Activated CD8-positive, alpha-beta memory T cell treated with anti-CD3 and anti-CD28 coated beads, Interleukin-2, amount 10 ng/mL, durations not matched to agents 7 days and 5 days (primary cell): ENCODE data around the gene DSCAM. TPM values are rescaled to one million over a fixed set of nuclear protein-coding genes. Genes with fewer than 3 reads are reported as not detected.

Source experiments
- ATAC-seq: fragments of 150-1000 bp; cut with Tn5 transposase; one replicate; pipeline ENCODE4 v1.10.0; 2021; ENCODE audit warnings: moderate library complexity
- CTCF ChIA-PET: fragments of 350-600 bp; sonication (Branson Sonifier 250); formaldehyde crosslinking; loops from one replicate; lab custom pipeline; 2021; ENCODE audit warnings: antibody characterized with exemption; lab: Charles Lee
- DNase-seq: peaks from one replicate; pipeline ENCODE4 v3.0.0-alpha.2; 2020
- H3K27ac Mint-ChIP-seq: one replicate; pipeline ENCODE4 v1.8.0; 2021; ENCODE audit warnings: mild to moderate bottlenecking, mixed read lengths
- H3K27me3 Mint-ChIP-seq: one replicate; pipeline ENCODE4 v1.8.0; 2021; ENCODE audit warnings: mixed read lengths
- H3K36me3 Mint-ChIP-seq: one replicate; pipeline ENCODE4 v1.8.0; 2021; ENCODE audit warnings: mild to moderate bottlenecking, mixed read lengths
- H3K4me1 Mint-ChIP-seq: one replicate; pipeline ENCODE4 v1.8.0; 2021; ENCODE audit warnings: mixed read lengths
- H3K4me3 Mint-ChIP-seq: one replicate; pipeline ENCODE4 v1.8.0; 2021; ENCODE audit warnings: mild to moderate bottlenecking, moderate library complexity, mixed read lengths
- H3K9me3 Mint-ChIP-seq: one replicate; pipeline ENCODE4 v1.8.0; 2022; ENCODE audit warnings: low read depth, mixed read lengths
- total RNA-seq, 2 experiments: library from RNA; stranded (reverse); gene quantifications; one replicate each; pipeline ENCODE4 v1.2.3, GENCODE V29; 2021

DSCAM gene
- total RNA-seq, 2 experiments from 2014 or later: not detected

GRCh38 chr21:40829308-40829707, 17.6 kb downstream of the DSCAM start:
- DNase-seq: no peak
- Mint-ChIP-seq H3K4me3 (no peak overlapping the region), H3K9me3 (peaks cover 6% of the 10 kb centered on the region), H3K4me1 (no peaks in the 10 kb centered on the region), H3K27me3 (no peaks in the 10 kb centered on the region), H3K36me3 (no peaks in the 10 kb centered on the region), H3K27ac (no peak overlapping the region)
- no peak for ATAC-seq
- CTCF ChIA-PET: no interaction called here

GRCh38 chr21:40827509-40827908, 19.4 kb downstream of the DSCAM start:
- DNase-seq (no peak), ATAC-seq (no peak)
- Mint-ChIP-seq H3K9me3 (peaks cover 6% of the 10 kb centered on the region), H3K4me1 (no peaks in the 10 kb centered on the region), H3K4me3 (no peak overlapping the region), H3K27ac (no peak overlapping the region), H3K27me3 (no peaks in the 10 kb centered on the region), H3K36me3 (no peaks in the 10 kb centered on the region)
- CTCF ChIA-PET: no interaction called here

GRCh38 chr21:40819071-40819900, 27.7 kb downstream of the DSCAM start:
- Mint-ChIP-seq H3K4me1 (no peaks in the 10 kb centered on the region), H3K9me3 (peaks cover 6% of the 10 kb centered on the region), H3K4me3 (no peak overlapping the region), H3K36me3 (no peaks in the 10 kb centered on the region), H3K27ac (no peak overlapping the region), H3K27me3 (no peaks in the 10 kb centered on the region)
- CTCF ChIA-PET: no interaction called here
- ATAC-seq (no peak), DNase-seq (no peak)

GRCh38 chr21:40813918-40814317, 33.0 kb downstream of the DSCAM start:
- ATAC-seq (no peak), DNase-seq (no peak)
- H3K36me3 Mint-ChIP-seq: no peaks in the 10 kb centered on the region
- peaks cover 4% of the 10 kb centered on the region for H3K9me3 Mint-ChIP-seq
- no peaks in the 10 kb centered on the region for H3K27me3 Mint-ChIP-seq
- no peak overlapping the region for H3K4me3 Mint-ChIP-seq
- no peaks in the 10 kb centered on the region for H3K4me1 Mint-ChIP-seq
- CTCF ChIA-PET: no interaction called here
- H3K27ac Mint-ChIP-seq: no peak overlapping the region

- Mint-ChIP-seq H3K4me3 (no peak overlapping the region), H3K27me3 (no peaks in the 10 kb centered on the region), H3K4me1 (no peaks in the 10 kb centered on the region), H3K9me3 (peaks cover 4% of the 10 kb centered on the region), H3K27ac (no peak overlapping the region), H3K36me3 (no peaks in the 10 kb centered on the region)
- no peak for DNase-seq
- CTCF ChIA-PET: no interaction called here
- no peak for ATAC-seq
These were observed 37.2 kb downstream of the DSCAM start for GRCh38 chr21:40809673-40810197.

GRCh38 chr21:40803101-40803500, 43.9 kb downstream of the DSCAM start:
- H3K4me3 Mint-ChIP-seq: no peak overlapping the region
- no peak for ATAC-seq
- peaks cover 19% of the 10 kb centered on the region for H3K9me3 Mint-ChIP-seq
- no peak overlapping the region for H3K27ac Mint-ChIP-seq
- H3K4me1 Mint-ChIP-seq: no peaks in the 10 kb centered on the region
- CTCF ChIA-PET: no interaction called here
- no peaks in the 10 kb centered on the region for H3K27me3 Mint-ChIP-seq
- H3K36me3 Mint-ChIP-seq: no peaks in the 10 kb centered on the region
- no peak for DNase-seq

- H3K4me3 Mint-ChIP-seq: no peak overlapping the region
- H3K27me3 Mint-ChIP-seq: no peaks in the 10 kb centered on the region
- no peaks in the 10 kb centered on the region for H3K4me1 Mint-ChIP-seq
- CTCF ChIA-PET: no interaction called here
- no peak overlapping the region for H3K27ac Mint-ChIP-seq
- ATAC-seq (no peak), DNase-seq (no peak)
- H3K36me3 Mint-ChIP-seq: no peaks in the 10 kb centered on the region
- H3K9me3 Mint-ChIP-seq: peaks cover 15% of the 10 kb centered on the region
These were observed 46.8 kb downstream of the DSCAM start for GRCh38 chr21:40800126-40800525.

- H3K4me1 Mint-ChIP-seq: no peaks in the 10 kb centered on the region
- ATAC-seq (no peak), DNase-seq (no peak)
- no peaks in the 10 kb centered on the region for H3K27me3 Mint-ChIP-seq
- CTCF ChIA-PET: no interaction called here
- peaks cover 13% of the 10 kb centered on the region for H3K9me3 Mint-ChIP-seq
- no peak overlapping the region for H3K27ac Mint-ChIP-seq
- no peaks in the 10 kb centered on the region for H3K36me3 Mint-ChIP-seq
- H3K4me3 Mint-ChIP-seq: no peak overlapping the region
These were observed 49.1 kb downstream of the DSCAM start for GRCh38 chr21:40797891-40798290.

GRCh38 chr21:40797410-40797809, 49.5 kb downstream of the DSCAM start:
- ATAC-seq: no peak
- Mint-ChIP-seq H3K36me3 (no peaks in the 10 kb centered on the region), H3K27ac (no peak overlapping the region), H3K27me3 (no peaks in the 10 kb centered on the region), H3K9me3 (peaks cover 14% of the 10 kb centered on the region), H3K4me1 (no peaks in the 10 kb centered on the region), H3K4me3 (no peak overlapping the region)
- CTCF ChIA-PET: no interaction called here
- no peak for DNase-seq

- DNase-seq (no peak), ATAC-seq (no peak)
- Mint-ChIP-seq H3K27me3 (no peaks in the 10 kb centered on the region), H3K9me3 (peaks cover 11% of the 10 kb centered on the region), H3K4me3 (no peak overlapping the region), H3K4me1 (no peaks in the 10 kb centered on the region), H3K36me3 (no peaks in the 10 kb centered on the region), H3K27ac (no peak overlapping the region)
- CTCF ChIA-PET: no interaction called here
These were observed 50.5 kb downstream of the DSCAM start for GRCh38 chr21:40796464-40796863.

- peaks cover 11% of the 10 kb centered on the region for H3K9me3 Mint-ChIP-seq
- DNase-seq (no peak), ATAC-seq (no peak)
- no peaks in the 10 kb centered on the region for H3K36me3 Mint-ChIP-seq
- no peaks in the 10 kb centered on the region for H3K27me3 Mint-ChIP-seq
- H3K27ac Mint-ChIP-seq: no peak overlapping the region
- no peaks in the 10 kb centered on the region for H3K4me1 Mint-ChIP-seq
- H3K4me3 Mint-ChIP-seq: no peak overlapping the region
- CTCF ChIA-PET: no interaction called here
These were observed 51.6 kb downstream of the DSCAM start for GRCh38 chr21:40795313-40795712.

GRCh38 chr21:40792691-40793456, 54.1 kb downstream of the DSCAM start:
- Mint-ChIP-seq H3K9me3 (peaks cover 8% of the 10 kb centered on the region), H3K27ac (no peak overlapping the region), H3K36me3 (no peaks in the 10 kb centered on the region), H3K4me1 (no peaks in the 10 kb centered on the region), H3K27me3 (no peaks in the 10 kb centered on the region), H3K4me3 (no peak overlapping the region)
- no peak for DNase-seq
- CTCF ChIA-PET: no interaction called here
- ATAC-seq: no peak

- CTCF ChIA-PET: no interaction called here
- ATAC-seq: no peak
- no peaks in the 10 kb centered on the region for H3K36me3 Mint-ChIP-seq
These were observed 58.3 kb downstream of the DSCAM start for GRCh38 chr21:40788635-40789034.

GRCh38 chr21:40783404-40783803, 63.6 kb downstream of the DSCAM start:
- no peaks in the 10 kb centered on the region for H3K4me1 Mint-ChIP-seq

More at GRCh38 chr21:40788635-40789034, 58.3 kb downstream of the DSCAM start:
- H3K4me1 Mint-ChIP-seq: no peaks in the 10 kb centered on the region
- H3K9me3 Mint-ChIP-seq: peaks cover 8% of the 10 kb centered on the region
- no peak overlapping the region for H3K27ac Mint-ChIP-seq
- no peaks in the 10 kb centered on the region for H3K27me3 Mint-ChIP-seq
- DNase-seq: no peak
- H3K4me3 Mint-ChIP-seq: no peak overlapping the region

More at GRCh38 chr21:40783404-40783803, 63.6 kb downstream of the DSCAM start:
- no peak overlapping the region for H3K27ac Mint-ChIP-seq
- H3K36me3 Mint-ChIP-seq: no peaks in the 10 kb centered on the region
- DNase-seq: no peak
- H3K9me3 Mint-ChIP-seq: peaks cover 4% of the 10 kb centered on the region
- H3K4me3 Mint-ChIP-seq: no peak overlapping the region
- ATAC-seq: no peak
- H3K27me3 Mint-ChIP-seq: no peaks in the 10 kb centered on the region
- CTCF ChIA-PET: no interaction called here
